ENCODE results near the gene CARD19. TPM values are rescaled to one million over a fixed set of nuclear protein-coding genes. Genes with fewer than 3 reads are reported as not detected.

The CARD19 gene
- total RNA-seq, 1 experiment from 2014 or later: 63.4 TPM

Other genes starting within 250 kb of the CARD19 start
- gene ZNF484, start 218.2 kb upstream of the CARD19 start, total RNA-seq (2021; ENCODE audit: unreplicated experiment): 5.4 TPM
- gene FGD3, start 148.7 kb upstream of the CARD19 start, total RNA-seq (2021; ENCODE audit: unreplicated experiment): 0.80 TPM
- 5.0 TPM for gene SUSD3, start 37.5 kb upstream of the CARD19 start, total RNA-seq (2021; ENCODE audit: unreplicated experiment)
- gene NINJ1, start 38.0 kb downstream of the CARD19 start, total RNA-seq (2021; ENCODE audit: unreplicated experiment): 26.7 TPM
- gene WNK2, start 87.9 kb downstream of the CARD19 start, total RNA-seq (2021; ENCODE audit: unreplicated experiment): 13.7 TPM